WTC11 (cell line): Measurements from ENCODE around the gene SLC13A2. TPM values are rescaled to one million over a fixed set of nuclear protein-coding genes. Genes with fewer than 3 reads are reported as not detected.

ENCODE experiments used
- ATAC-seq: fragments of 200-7000 bp; cut with Tn5 transposase; 2 replicates; pipeline ENCODE4 v1.10.0; 2021; ENCODE audit warnings: mild to moderate bottlenecking, moderate library complexity
- CTCF ChIA-PET: fragments of 300-600 bp; sonication (Branson Sonifier 250); formaldehyde crosslinking; loops from one replicate; lab custom pipeline; 2021; ENCODE audit warnings: antibody characterized with exemption; lab: Charles Lee
- POLR2A ChIA-PET: fragments of 350-600 bp; sonication (Branson Sonifier 250); formaldehyde crosslinking; loops from one replicate; lab custom pipeline; 2021; ENCODE audit warnings: antibody characterized with exemption; lab: Charles Lee
- DNase-seq: peaks from one replicate; pipeline ENCODE4 v3.0.0; 2021; ENCODE audit warnings: low spot score
- H3K27ac Mint-ChIP-seq: 2 replicates; pipeline ENCODE4 v1.8.0; 2021; ENCODE audit warnings: mixed read lengths
- H3K27me3 Mint-ChIP-seq: 2 replicates; pipeline ENCODE4 v1.8.0; 2021; ENCODE audit warnings: low read depth, mild to moderate bottlenecking, moderate library complexity, mixed read lengths
- H3K36me3 Mint-ChIP-seq: 2 replicates; pipeline ENCODE4 v1.8.0; 2021; ENCODE audit warnings: mixed read lengths
- H3K4me1 Mint-ChIP-seq: 2 replicates; pipeline ENCODE4 v1.8.0; 2022; ENCODE audit warnings: mixed read lengths
- H3K4me3 Mint-ChIP-seq: 2 replicates; pipeline ENCODE4 v1.8.0; 2021; ENCODE audit warnings: mild to moderate bottlenecking, moderate library complexity, mixed read lengths
- H3K9me3 Mint-ChIP-seq: 2 replicates; pipeline ENCODE4 v1.8.0; 2021; ENCODE audit warnings: mixed read lengths
- ATF1 ChIP-seq: sonication (generic); formaldehyde crosslinking; IDR thresholded peaks from 2 replicates; pipeline ENCODE4 v1.8.1; 2023; ENCODE audit warnings: mild to moderate bottlenecking, moderate library complexity, missing genetic modification reagents
- ATF2 ChIP-seq: sonication (generic); formaldehyde crosslinking; IDR thresholded peaks from 2 replicates; pipeline ENCODE4 v1.8.1; 2022; ENCODE audit warnings: low read depth, missing genetic modification reagents, borderline replicate concordance
- CDX4 ChIP-seq: fragments of 250-450 bp; sonication (Bioruptor Pico); IDR thresholded peaks from 2 replicates; pipeline ENCODE4 v1.9.0; 2021; ENCODE audit warnings: moderate library complexity, mild to moderate bottlenecking, inconsistent platforms, borderline replicate concordance
- ELF4 ChIP-seq: sonication (generic); formaldehyde crosslinking; IDR thresholded peaks from 2 replicates; pipeline ENCODE4 v1.8.1; 2022; ENCODE audit warnings: low read depth, mild to moderate bottlenecking, moderate library complexity, missing genetic modification reagents
- FOXJ3 ChIP-seq: sonication (generic); formaldehyde crosslinking; IDR thresholded peaks from 2 replicates; pipeline ENCODE4 v1.9.0; 2021; ENCODE audit warnings: missing genetic modification reagents, mild to moderate bottlenecking, borderline replicate concordance
- FOXP1 ChIP-seq: sonication (generic); formaldehyde crosslinking; IDR thresholded peaks from 2 replicates; pipeline ENCODE4 v1.8.0; 2022; ENCODE audit warnings: missing genetic modification reagents, mild to moderate bottlenecking, moderate library complexity, borderline replicate concordance
- GRHL2 ChIP-seq: fragments of 250-450 bp; sonication (Bioruptor Pico); IDR thresholded peaks from 2 replicates; pipeline ENCODE4 v1.8.0; 2022; ENCODE audit warnings: mild to moderate bottlenecking, moderate library complexity; ENCODE audit not compliant: insufficient replicate concordance, severe bottlenecking
- GTF2I ChIP-seq: fragments of 250-450 bp; sonication (Bioruptor Pico); conservative IDR thresholded peaks from 2 replicates; pipeline ENCODE4 v1.4.0; 2021; ENCODE audit warnings: mild to moderate bottlenecking
- IRF2 ChIP-seq: sonication (generic); formaldehyde crosslinking; IDR thresholded peaks from 2 replicates; pipeline ENCODE4 v1.8.0; 2022; ENCODE audit warnings: low read depth, missing genetic modification reagents, borderline replicate concordance
- KAT7 ChIP-seq: sonication (generic); formaldehyde crosslinking; IDR thresholded peaks from 2 replicates; pipeline ENCODE4 v1.8.1; 2023; ENCODE audit warnings: missing genetic modification reagents, mild to moderate bottlenecking, borderline replicate concordance
- MYBL2 ChIP-seq: sonication (generic); formaldehyde crosslinking; IDR thresholded peaks from 2 replicates; pipeline ENCODE4 v1.8.1; 2023; ENCODE audit warnings: mild to moderate bottlenecking, moderate library complexity, missing genetic modification reagents
- NR2C2 ChIP-seq: sonication (generic); formaldehyde crosslinking; IDR thresholded peaks from 2 replicates; pipeline ENCODE4 v1.8.0; 2022; ENCODE audit warnings: mild to moderate bottlenecking, missing genetic modification reagents
- RELA ChIP-seq: sonication (generic); formaldehyde crosslinking; IDR thresholded peaks from 2 replicates; pipeline ENCODE4 v1.8.1; 2022; ENCODE audit warnings: missing genetic modification reagents, mild to moderate bottlenecking, borderline replicate concordance
- RORB ChIP-seq: fragments of 250-450 bp; sonication (Bioruptor Pico); IDR thresholded peaks from 2 replicates; pipeline ENCODE4 v1.9.0; 2021; ENCODE audit warnings: mild to moderate bottlenecking
- SMAD3 ChIP-seq: sonication (generic); formaldehyde crosslinking; IDR thresholded peaks from 2 replicates; pipeline ENCODE4 v1.8.0; 2022; ENCODE audit warnings: missing genetic modification reagents, mild to moderate bottlenecking, borderline replicate concordance
- SMAD4 ChIP-seq: sonication (generic); formaldehyde crosslinking; IDR thresholded peaks from 2 replicates; pipeline ENCODE4 v1.8.0; 2022; ENCODE audit warnings: mild to moderate bottlenecking, missing genetic modification reagents
- SP1 ChIP-seq: sonication (generic); formaldehyde crosslinking; conservative IDR thresholded peaks from 2 replicates; pipeline ENCODE4 v1.8.1; 2022; ENCODE audit warnings: missing genetic modification reagents
- ZNF423 ChIP-seq: fragments of 250-450 bp; sonication (Bioruptor Pico); IDR thresholded peaks from 2 replicates; pipeline ENCODE4 v2.1.2; 2022; ENCODE audit warnings: mild to moderate bottlenecking, moderate library complexity
- ZNF671 ChIP-seq: fragments of 250-450 bp; sonication (Bioruptor Pico); IDR thresholded peaks from 2 replicates; pipeline ENCODE4 v1.8.0; 2021; ENCODE audit warnings: mild to moderate bottlenecking
- ZSCAN18 ChIP-seq: fragments of 250-450 bp; sonication (Bioruptor Pico); IDR thresholded peaks from 2 replicates; pipeline ENCODE4 v2.1.2; 2022; ENCODE audit warnings: mild to moderate bottlenecking, moderate library complexity
- total RNA-seq: library from RNA; stranded (reverse); gene quantifications from 3 replicates; pipeline ENCODE4 v1.2.3, GENCODE V29; 2021
- TF ChIP-seq, protein P1 (sequence below): sonication (generic); formaldehyde crosslinking; IDR thresholded peaks from 2 replicates; pipeline ENCODE4 v1.8.0; 2022; ENCODE audit warnings: mild to moderate bottlenecking, missing genetic modification reagents
- TF ChIP-seq, protein P2 (sequence below): sonication (generic); formaldehyde crosslinking; IDR thresholded peaks from 2 replicates; pipeline ENCODE4 v1.8.0; 2023; ENCODE audit warnings: missing genetic modification reagents, mild to moderate bottlenecking, borderline replicate concordance

SLC13A2 gene
- total RNA-seq, 1 experiment from 2014 or later = not detected

- CTCF ChIA-PET = interaction anchor here (1.1 kb wide), 1 partner anchor 9 kb away, joined by 3 read pairs; no protein-coding TSS in a partner anchor
- POLR2A ChIA-PET = no interaction called here
Measured at GRCh38 chr17:28471531-28472342, 1.7 kb upstream of the SLC13A2 start.

DNA sequence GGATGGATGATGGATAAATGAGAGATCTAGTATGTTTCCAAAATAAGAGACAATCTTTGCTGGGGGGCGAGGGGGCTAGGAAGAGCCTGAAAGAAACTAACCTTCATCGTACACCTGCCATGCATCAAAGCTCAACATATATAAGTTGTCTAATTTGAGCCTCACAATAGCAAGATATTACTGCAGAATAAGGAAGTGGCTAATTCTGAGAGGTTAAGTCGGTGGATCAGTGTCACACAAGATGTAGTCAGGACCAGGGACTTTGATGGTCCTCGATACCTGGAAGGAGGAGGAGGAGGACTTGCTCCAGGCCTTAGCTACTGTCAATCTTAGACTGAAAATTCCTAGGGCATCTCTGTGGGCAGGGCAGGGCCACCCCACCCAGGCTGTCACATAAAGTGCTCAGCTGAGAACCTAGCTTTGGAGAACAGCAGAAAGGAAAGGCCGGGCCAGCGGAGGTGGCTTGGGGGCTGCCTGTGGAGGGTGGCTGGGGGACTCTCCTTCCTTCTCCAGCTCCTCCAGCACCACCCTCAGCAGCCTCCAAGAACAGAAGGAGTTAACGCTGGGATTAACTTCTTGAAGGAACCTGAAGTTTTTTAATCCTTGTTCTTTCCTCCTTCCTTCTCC, 460 bp upstream of the SLC13A2 start:
- Mint-ChIP-seq H3K27me3 (no peaks in the 10 kb centered on the region; the same call in 1 of the 2 replicates), H3K4me1 (peaks cover 5% of the 10 kb centered on the region), H3K9me3 (no peaks in the 10 kb centered on the region), H3K4me3 (no peak overlapping the region), H3K36me3 (no peaks in the 10 kb centered on the region), H3K27ac (no peak overlapping the region)
- ATAC-seq (no peak), DNase-seq (no peak)
- POLR2A ChIA-PET = no interaction called here
- CTCF ChIA-PET = interaction anchor here (1.1 to 1.2 kb wide), 2 partner anchors 8 to 56 kb away, joined by 3 to 4 read pairs; no protein-coding TSS in a partner anchor
- TF ChIP-seq GTF2I (CRISPR knock-in tag) = no peak
- TF ChIP-seq GRHL2 (CRISPR knock-in tag) = no peak
- TF ChIP-seq ZNF671 (CRISPR knock-in tag) = no peak
- no peak for TF ChIP-seq SMAD4 (CRISPR knock-in tag)
- TF ChIP-seq, protein P1, sequence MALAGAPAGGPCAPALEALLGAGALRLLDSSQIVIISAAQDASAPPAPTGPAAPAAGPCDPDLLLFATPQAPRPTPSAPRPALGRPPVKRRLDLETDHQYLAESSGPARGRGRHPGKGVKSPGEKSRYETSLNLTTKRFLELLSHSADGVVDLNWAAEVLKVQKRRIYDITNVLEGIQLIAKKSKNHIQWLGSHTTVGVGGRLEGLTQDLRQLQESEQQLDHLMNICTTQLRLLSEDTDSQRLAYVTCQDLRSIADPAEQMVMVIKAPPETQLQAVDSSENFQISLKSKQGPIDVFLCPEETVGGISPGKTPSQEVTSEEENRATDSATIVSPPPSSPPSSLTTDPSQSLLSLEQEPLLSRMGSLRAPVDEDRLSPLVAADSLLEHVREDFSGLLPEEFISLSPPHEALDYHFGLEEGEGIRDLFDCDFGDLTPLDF (CRISPR knock-in tag) = no peak
- TF ChIP-seq IRF2 (CRISPR knock-in tag) = no peak
- TF ChIP-seq ELF4 (CRISPR knock-in tag) = no peak
- no peak for TF ChIP-seq RELA (CRISPR knock-in tag)
- TF ChIP-seq CDX4 (CRISPR knock-in tag) = no peak

More at GRCh38 chr17:28471531-28472342, 1.7 kb upstream of the SLC13A2 start:
- ATAC-seq (no peak), DNase-seq (no peak)
- no peaks in the 10 kb centered on the region for H3K9me3 Mint-ChIP-seq
- H3K4me1 Mint-ChIP-seq = peaks cover 5% of the 10 kb centered on the region
- H3K4me3 Mint-ChIP-seq = no peak overlapping the region
- no peaks in the 10 kb centered on the region; the same call in 1 of the 2 replicates for H3K27me3 Mint-ChIP-seq
- H3K36me3 Mint-ChIP-seq = no peaks in the 10 kb centered on the region
- no peak overlapping the region for H3K27ac Mint-ChIP-seq
- TF ChIP-seq RORB (CRISPR knock-in tag) (no peak), SP1 (CRISPR knock-in tag) (no peak), ATF2 (CRISPR knock-in tag) (no peak), FOXJ3 (CRISPR knock-in tag) (no peak), FOXP1 (CRISPR knock-in tag) (no peak), ZNF423 (CRISPR knock-in tag) (no peak), ZSCAN18 (CRISPR knock-in tag) (no peak), CDX4 (CRISPR knock-in tag) (no peak), KAT7 (CRISPR knock-in tag) (no peak), NR2C2 (CRISPR knock-in tag) (no peak), GTF2I (CRISPR knock-in tag) (no peak), MYBL2 (CRISPR knock-in tag) (no peak), ATF1 (CRISPR knock-in tag) (no peak), SMAD3 (CRISPR knock-in tag) (no peak)
- TF ChIP-seq, protein P2, sequence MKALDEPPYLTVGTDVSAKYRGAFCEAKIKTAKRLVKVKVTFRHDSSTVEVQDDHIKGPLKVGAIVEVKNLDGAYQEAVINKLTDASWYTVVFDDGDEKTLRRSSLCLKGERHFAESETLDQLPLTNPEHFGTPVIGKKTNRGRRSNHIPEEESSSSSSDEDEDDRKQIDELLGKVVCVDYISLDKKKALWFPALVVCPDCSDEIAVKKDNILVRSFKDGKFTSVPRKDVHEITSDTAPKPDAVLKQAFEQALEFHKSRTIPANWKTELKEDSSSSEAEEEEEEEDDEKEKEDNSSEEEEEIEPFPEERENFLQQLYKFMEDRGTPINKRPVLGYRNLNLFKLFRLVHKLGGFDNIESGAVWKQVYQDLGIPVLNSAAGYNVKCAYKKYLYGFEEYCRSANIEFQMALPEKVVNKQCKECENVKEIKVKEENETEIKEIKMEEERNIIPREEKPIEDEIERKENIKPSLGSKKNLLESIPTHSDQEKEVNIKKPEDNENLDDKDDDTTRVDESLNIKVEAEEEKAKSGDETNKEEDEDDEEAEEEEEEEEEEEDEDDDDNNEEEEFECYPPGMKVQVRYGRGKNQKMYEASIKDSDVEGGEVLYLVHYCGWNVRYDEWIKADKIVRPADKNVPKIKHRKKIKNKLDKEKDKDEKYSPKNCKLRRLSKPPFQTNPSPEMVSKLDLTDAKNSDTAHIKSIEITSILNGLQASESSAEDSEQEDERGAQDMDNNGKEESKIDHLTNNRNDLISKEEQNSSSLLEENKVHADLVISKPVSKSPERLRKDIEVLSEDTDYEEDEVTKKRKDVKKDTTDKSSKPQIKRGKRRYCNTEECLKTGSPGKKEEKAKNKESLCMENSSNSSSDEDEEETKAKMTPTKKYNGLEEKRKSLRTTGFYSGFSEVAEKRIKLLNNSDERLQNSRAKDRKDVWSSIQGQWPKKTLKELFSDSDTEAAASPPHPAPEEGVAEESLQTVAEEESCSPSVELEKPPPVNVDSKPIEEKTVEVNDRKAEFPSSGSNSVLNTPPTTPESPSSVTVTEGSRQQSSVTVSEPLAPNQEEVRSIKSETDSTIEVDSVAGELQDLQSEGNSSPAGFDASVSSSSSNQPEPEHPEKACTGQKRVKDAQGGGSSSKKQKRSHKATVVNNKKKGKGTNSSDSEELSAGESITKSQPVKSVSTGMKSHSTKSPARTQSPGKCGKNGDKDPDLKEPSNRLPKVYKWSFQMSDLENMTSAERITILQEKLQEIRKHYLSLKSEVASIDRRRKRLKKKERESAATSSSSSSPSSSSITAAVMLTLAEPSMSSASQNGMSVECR = no peak
